ENCODE measurements around the gene PSEN1. TPM values are rescaled to one million over a fixed set of nuclear protein-coding genes. Genes with fewer than 3 reads are reported as not detected.

The PSEN1 gene
- total RNA-seq, 1 experiment from 2014 or later, result 41.9 TPM

DNA sequence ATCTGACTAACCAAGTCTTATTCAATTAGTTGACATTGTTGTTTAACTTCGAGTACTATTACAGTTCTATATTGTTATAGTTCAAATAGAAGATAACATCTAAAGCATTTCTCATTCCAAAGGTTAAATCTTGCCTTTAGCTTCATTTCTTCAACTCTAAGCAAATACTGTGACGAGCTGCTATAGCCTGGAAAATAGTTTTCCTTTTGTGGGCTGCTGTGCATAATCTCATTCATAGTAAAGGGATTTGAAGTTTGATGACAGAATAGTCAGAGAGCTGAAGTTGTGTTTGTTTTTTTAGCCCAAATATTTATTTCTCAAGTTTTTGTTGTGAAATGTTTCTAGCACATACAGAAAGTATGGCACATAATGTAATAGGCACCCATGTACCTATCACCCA lies 13.4 kb downstream of the PSEN1 start:
- intact Hi-C loops (cut with micrococcal nuclease; ENCODE audit: unreplicated experiment), result no loop called here
- CTCF ChIA-PET, result no interaction called here
- Histone ChIP-seq H3K27me3 (replicated peaks; ENCODE audit: insufficient read depth, low read depth, low read length, poor library complexity) (no peaks in the 10 kb centered on the region), H3K36me3 (ENCODE audit: insufficient read depth, low read length, poor library complexity, severe bottlenecking) (peaks cover 4% of the 10 kb centered on the region), H3K4me1 (ENCODE audit: insufficient read depth, low read length, poor library complexity, severe bottlenecking) (no peaks in the 10 kb centered on the region), H3K4me3 (ENCODE audit: low read depth, low read length, poor library complexity, severe bottlenecking) (no peak overlapping the region), H3K27ac (ENCODE audit: low read depth, low read length, poor library complexity, severe bottlenecking) (no peak overlapping the region), H3K9me3 (ENCODE audit: low read depth, low read length, poor library complexity, severe bottlenecking) (no peaks in the 10 kb centered on the region)
- POLR2A ChIA-PET (ENCODE audit: low non-redundant PET), result no interaction called here
- BruUV-seq (replicated peaks), result no TSS peak
- no peak for DNase-seq (ENCODE audit: low spot score)
- no peak for TF ChIP-seq EZH2 (IDR thresholded peaks at IDR 0.05; ENCODE audit: borderline replicate concordance, low read depth, low read length, poor library complexity, severe bottlenecking)
- TF ChIP-seq, protein P1, sequence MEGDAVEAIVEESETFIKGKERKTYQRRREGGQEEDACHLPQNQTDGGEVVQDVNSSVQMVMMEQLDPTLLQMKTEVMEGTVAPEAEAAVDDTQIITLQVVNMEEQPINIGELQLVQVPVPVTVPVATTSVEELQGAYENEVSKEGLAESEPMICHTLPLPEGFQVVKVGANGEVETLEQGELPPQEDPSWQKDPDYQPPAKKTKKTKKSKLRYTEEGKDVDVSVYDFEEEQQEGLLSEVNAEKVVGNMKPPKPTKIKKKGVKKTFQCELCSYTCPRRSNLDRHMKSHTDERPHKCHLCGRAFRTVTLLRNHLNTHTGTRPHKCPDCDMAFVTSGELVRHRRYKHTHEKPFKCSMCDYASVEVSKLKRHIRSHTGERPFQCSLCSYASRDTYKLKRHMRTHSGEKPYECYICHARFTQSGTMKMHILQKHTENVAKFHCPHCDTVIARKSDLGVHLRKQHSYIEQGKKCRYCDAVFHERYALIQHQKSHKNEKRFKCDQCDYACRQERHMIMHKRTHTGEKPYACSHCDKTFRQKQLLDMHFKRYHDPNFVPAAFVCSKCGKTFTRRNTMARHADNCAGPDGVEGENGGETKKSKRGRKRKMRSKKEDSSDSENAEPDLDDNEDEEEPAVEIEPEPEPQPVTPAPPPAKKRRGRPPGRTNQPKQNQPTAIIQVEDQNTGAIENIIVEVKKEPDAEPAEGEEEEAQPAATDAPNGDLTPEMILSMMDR (conservative IDR thresholded peaks at IDR 0.05; ENCODE audit: low read depth, low read length), result no peak

DNA sequence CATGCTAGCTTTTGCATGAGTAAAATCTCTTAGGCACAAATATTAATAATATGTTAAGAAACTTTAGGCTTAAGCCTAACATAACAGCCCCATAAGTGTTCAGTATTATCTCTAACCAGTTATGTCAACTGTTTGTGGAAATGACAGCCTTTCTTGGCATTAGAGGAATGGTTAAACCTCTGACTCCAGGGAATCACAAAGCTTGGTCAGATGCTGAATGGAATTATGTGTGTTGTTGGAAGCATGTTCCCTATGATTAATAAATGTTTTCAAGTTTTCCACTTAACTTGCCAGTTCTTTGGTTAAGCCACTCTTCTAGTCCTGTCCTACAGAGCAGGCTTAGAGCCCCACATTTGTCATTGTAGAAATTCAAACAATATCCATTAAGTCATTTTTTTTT lies 17.0 kb downstream of the PSEN1 start:
- H3K27me3 ChIP-seq (replicated peaks; ENCODE audit: insufficient read depth, low read depth, low read length, poor library complexity), result no peaks in the 10 kb centered on the region
- no peak for DNase-seq (ENCODE audit: low spot score)
- ChIA-PET CTCF (no interaction called here), POLR2A (ENCODE audit: low non-redundant PET) (no interaction called here)
- H3K36me3 ChIP-seq (ENCODE audit: insufficient read depth, low read length, poor library complexity, severe bottlenecking), result peaks cover 4% of the 10 kb centered on the region
- no peak for TF ChIP-seq EZH2 (IDR thresholded peaks at IDR 0.05; ENCODE audit: borderline replicate concordance, low read depth, low read length, poor library complexity, severe bottlenecking)
- TF ChIP-seq, protein P1 (conservative IDR thresholded peaks at IDR 0.05; ENCODE audit: low read depth, low read length), result no peak
- H3K9me3 ChIP-seq (ENCODE audit: low read depth, low read length, poor library complexity, severe bottlenecking), result no peaks in the 10 kb centered on the region
- H3K4me3 ChIP-seq (ENCODE audit: low read depth, low read length, poor library complexity, severe bottlenecking), result no peak overlapping the region
- no TSS peak for BruUV-seq (replicated peaks)
- no peaks in the 10 kb centered on the region for H3K4me1 ChIP-seq (ENCODE audit: insufficient read depth, low read length, poor library complexity, severe bottlenecking)
- intact Hi-C loops (cut with micrococcal nuclease; ENCODE audit: unreplicated experiment), result no loop called here
- H3K27ac ChIP-seq (ENCODE audit: low read depth, low read length, poor library complexity, severe bottlenecking), result no peak overlapping the region

DNA sequence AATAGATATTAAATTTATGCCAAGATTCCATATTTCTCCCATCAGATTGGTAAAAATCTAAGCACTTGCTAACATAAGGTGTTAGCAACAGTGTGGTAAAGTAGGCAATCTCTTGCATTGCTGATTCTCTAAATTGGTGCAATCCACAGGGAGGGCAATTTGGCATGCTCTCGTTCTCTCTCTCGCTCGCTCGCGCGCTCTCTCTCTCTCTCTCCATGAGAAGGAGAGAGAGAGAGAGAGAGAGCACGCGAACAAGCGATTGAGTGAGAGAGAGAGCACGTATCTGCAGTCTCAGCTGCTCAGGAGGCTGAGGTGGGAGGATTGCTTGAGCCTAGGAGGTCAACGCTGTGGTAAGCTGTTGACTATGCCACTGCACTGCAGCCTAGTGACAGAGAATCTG lies 25.9 kb downstream of the PSEN1 start:
- no peak overlapping the region for H3K27ac ChIP-seq (ENCODE audit: low read depth, low read length, poor library complexity, severe bottlenecking)
- ChIA-PET POLR2A (ENCODE audit: low non-redundant PET) (no interaction called here), CTCF (interaction anchor here (0.5 kb wide), 1 partner anchor 335 kb away, joined by 3 read pairs; no protein-coding TSS in a partner anchor)
- intact Hi-C loops (cut with micrococcal nuclease; ENCODE audit: unreplicated experiment), result no loop called here
- H3K4me1 ChIP-seq (ENCODE audit: insufficient read depth, low read length, poor library complexity, severe bottlenecking), result no peaks in the 10 kb centered on the region
- H3K36me3 ChIP-seq (ENCODE audit: insufficient read depth, low read length, poor library complexity, severe bottlenecking), result peaks cover 3% of the 10 kb centered on the region
- BruUV-seq (replicated peaks), result no TSS peak
- H3K27me3 ChIP-seq (replicated peaks; ENCODE audit: insufficient read depth, low read depth, low read length, poor library complexity), result no peaks in the 10 kb centered on the region
- TF ChIP-seq EZH2 (IDR thresholded peaks at IDR 0.05; ENCODE audit: borderline replicate concordance, low read depth, low read length, poor library complexity, severe bottlenecking), result no peak
- TF ChIP-seq, protein P1 (conservative IDR thresholded peaks at IDR 0.05; ENCODE audit: low read depth, low read length), result no peak
- no peaks in the 10 kb centered on the region for H3K9me3 ChIP-seq (ENCODE audit: low read depth, low read length, poor library complexity, severe bottlenecking)
- H3K4me3 ChIP-seq (ENCODE audit: low read depth, low read length, poor library complexity, severe bottlenecking), result no peak overlapping the region
- DNase-seq (ENCODE audit: low spot score), result no peak
